ENCODE measurements around the gene RHOBTB3.
"Not testable (repeated sequence)": the region's sequence is repeated elsewhere in the genome, so short reads cannot be mapped to it uniquely, and the experiment has no call there.

RHOBTB3 gene, protein sequence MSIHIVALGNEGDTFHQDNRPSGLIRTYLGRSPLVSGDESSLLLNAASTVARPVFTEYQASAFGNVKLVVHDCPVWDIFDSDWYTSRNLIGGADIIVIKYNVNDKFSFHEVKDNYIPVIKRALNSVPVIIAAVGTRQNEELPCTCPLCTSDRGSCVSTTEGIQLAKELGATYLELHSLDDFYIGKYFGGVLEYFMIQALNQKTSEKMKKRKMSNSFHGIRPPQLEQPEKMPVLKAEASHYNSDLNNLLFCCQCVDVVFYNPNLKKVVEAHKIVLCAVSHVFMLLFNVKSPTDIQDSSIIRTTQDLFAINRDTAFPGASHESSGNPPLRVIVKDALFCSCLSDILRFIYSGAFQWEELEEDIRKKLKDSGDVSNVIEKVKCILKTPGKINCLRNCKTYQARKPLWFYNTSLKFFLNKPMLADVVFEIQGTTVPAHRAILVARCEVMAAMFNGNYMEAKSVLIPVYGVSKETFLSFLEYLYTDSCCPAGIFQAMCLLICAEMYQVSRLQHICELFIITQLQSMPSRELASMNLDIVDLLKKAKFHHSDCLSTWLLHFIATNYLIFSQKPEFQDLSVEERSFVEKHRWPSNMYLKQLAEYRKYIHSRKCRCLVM

GRCh38 chr5:95730730-95731570 is at the start of gene RHOBTB3:
TSS of gene RHOBTB3 (plus strand) at chr5:95731336. CDS start at chr5:95731683, 347 bp downstream.
- DNase-seq (ENCODE audit: low read depth, low spot score) = no peak

GRCh38 chr5:95682891-95683290 is 48.2 kb upstream of the RHOBTB3 start, which contains the start of gene SPATA9:
TSS of gene SPATA9 (minus strand) at chr5:95682991. CDS start at chr5:95682854, 137 bp downstream.
- DNase-seq (ENCODE audit: low read depth, low spot score) = no peak

GRCh38 chr5:95684361-95684760 is 46.8 kb upstream of the RHOBTB3 start:
- no peak for DNase-seq (ENCODE audit: low read depth, low spot score)

DNA sequence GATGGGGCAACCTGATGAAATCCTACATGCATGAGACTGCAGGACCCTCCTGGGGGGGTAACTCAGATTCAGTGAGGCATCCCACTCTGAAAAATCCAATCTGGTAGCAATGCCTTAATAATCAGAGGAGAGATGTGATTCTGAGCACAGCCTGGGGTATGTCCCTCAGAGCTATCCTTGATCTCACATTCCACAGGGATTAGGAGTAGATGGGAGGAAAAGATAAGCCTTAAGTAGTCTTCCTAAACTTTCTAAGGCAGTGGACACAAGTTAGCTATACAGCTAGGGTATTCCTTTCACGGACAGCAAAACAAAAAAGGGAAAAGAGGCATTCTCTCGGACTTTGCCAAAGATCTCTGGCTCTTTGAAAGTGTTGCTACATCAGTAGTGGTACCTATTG is 44.5 kb upstream of the RHOBTB3 start:
- no peak for DNase-seq (ENCODE audit: low read depth, low spot score)

DNA sequence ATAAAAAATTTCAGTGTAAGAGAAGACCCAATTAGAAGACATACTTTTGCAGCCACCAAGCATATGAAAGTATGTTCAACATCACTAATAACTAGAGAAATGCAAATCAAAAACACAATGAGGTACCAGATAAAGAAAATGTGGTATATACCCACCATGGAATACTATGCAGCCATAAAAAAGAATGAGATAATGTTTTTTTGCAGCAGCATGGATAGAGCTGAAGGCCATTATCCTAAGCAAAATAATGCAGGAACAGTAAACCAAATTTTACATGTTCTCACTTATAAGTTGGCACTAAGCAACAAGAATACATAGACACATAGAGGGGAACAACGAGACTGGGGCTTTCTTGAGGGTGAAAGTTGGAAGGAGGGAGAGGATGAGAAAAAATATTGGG is 41.5 kb upstream of the RHOBTB3 start:
- DNase-seq (ENCODE audit: low read depth, low spot score) = no peak

DNA sequence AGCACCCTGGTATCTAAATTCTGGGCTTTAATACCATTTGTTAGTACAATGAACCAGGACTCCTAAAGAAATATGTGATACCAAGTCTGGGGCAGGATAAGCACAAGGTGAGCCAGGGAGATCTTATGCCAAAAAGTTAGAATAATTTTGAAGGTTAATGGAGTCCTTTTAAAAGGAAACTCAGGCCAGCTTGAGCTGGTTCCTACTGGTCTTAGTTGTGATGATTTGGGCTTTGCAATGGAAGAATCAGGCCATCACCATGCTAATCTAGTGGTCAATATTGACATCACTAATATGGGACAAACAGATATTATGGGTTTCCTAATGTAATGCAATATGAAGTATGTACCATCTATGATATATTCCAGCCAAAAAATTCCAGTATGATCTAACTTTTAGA is 40.8 kb upstream of the RHOBTB3 start:
- DNase-seq (ENCODE audit: low read depth, low spot score) = no peak

DNA sequence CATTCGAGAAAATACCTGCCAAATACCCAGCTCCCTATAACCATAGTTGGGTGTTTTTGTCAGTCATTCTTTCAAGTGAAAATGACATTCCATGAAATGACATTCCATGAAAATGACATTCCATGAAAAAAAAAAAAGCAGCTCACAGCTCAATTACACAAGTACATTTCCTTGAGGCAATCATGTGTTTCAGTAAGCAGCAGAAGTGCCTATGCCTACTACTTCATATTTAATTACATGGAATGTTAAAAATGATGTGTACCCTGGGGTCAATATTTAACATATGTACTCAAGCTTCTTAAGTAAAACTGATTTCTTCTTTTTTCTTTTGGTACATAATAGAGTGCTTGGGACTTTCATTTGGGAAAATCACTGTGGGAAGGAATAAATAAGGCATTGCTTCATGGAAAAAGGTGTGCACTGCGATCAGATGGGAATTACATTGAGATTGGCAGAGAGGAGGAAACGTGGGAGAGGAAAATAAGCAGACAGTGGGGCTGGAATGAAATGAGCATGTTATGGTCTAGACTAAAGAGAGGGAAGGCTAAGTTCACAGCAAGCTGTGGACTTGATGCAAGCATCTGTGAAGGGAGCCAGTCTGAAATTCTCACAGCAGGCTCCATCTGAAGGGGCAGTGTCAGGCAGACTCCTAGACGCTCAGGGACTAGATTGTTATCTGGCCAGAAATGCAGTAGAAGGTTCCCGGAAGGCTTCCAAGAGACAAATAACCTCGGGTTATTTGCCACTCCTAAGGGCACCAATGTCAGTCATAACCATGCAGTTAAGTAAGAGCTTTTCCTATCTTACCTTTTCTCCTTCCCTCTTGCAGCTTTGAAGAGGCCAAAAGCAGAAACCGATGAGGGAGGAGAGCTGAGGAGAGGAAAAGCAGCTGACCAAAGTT is 33.1 kb upstream of the RHOBTB3 start:
- DNase-seq (ENCODE audit: low read depth, low spot score) = no peak

DNA sequence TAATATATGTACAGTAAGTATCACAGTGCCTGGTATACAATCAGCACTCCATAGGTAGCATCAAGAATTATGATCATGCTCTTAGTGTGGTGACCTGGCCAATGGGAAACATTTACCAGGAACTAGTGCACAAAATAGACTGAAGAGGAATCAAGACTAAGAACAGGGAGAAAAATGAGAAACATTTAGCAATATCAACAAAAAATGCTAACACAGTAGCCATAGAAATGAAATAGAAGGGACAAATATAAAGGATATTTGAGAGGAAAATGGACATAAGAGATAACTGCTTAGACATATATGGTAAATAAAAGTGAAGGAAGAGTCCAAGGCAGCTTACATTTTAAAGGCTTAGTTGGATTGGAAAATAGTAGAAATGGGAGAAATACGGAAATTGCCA is 31.8 kb upstream of the RHOBTB3 start:
- DNase-seq (ENCODE audit: low read depth, low spot score) = no peak

- DNase-seq (ENCODE audit: low read depth, low spot score) = no peak
Observed at GRCh38 chr5:95701074-95701473, 30.1 kb upstream of the RHOBTB3 start.

DNA sequence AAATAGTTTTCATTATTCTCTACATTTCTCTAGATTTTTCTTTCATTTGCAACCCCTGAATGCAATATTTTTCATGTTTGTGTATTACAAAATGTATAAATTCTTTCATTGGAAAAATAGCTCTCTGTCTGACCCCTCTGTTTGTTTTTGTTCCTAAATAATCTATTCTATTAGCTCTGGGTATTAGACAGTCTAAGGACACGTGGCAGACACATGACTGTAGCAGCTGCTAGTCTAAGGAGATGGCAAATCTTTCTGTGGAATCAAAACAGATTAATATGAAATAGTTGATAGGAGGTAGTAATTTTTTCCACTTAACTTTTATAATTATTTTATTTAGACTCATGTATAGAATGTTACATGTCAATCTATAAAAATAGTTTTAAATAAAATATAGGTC is 27.0 kb upstream of the RHOBTB3 start:
- DNase-seq (ENCODE audit: low read depth, low spot score) = no peak

DNA sequence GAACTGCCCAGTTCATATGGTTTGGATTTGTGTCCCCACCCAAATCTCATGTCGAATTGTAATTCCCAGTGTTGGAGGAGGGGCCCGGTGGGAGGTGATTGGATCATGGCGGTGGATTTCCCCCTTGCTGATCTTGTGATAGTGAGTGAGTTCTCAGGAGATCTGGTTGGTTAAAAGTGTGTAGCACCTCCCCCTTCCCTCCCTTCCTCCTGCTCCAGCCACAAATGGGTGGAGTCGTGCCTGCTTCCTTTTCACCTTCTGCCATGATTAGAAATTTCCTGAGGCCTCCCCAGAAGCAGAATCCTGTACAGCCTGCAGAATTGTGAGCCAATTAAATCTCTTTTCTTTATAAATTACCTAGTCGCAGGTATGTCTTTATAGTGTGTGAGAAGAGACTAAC is 24.9 kb upstream of the RHOBTB3 start:
- not testable (repeated sequence) for DNase-seq (ENCODE audit: low read depth, low spot score)

- DNase-seq (ENCODE audit: low read depth, low spot score) = no peak
Observed at GRCh38 chr5:95707055-95707454, 24.1 kb upstream of the RHOBTB3 start.

DNA sequence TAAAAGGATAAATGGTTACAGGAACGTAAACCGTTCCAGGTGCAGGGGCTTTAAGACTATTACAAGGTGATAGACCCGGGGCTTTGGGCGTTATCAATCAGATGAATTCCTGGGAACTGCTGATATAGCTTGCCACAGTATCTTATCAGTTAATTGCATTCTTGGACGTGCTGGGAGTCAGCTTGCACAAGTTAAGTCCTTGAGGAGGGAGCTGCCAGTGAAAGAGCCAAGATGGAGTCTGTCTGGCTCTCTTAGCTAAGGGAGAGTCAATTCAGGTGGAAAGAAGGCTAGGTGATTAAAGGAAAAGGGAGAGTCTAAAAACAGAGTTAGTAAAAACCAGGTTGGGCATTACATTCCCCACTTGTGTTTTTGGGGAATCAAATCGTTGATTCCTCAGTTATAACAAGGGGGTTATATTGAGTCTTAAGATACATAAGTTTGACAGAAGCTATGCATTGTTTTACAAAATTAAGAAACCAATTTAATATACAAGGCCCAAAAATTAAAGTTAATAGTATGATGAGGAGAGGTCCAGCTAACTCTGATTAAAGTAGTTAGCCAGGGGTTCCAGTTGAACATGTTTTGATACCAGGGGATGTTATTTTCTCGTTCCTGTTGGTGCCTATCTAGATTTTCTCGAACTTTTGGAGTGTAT is 23.5 kb upstream of the RHOBTB3 start:
- not testable (repeated sequence) for DNase-seq (ENCODE audit: low read depth, low spot score)

- DNase-seq (ENCODE audit: low read depth, low spot score) = no peak
Observed at GRCh38 chr5:95708876-95709275, 22.3 kb upstream of the RHOBTB3 start.

GRCh38 chr5:95709967-95710650 is 21.0 kb upstream of the RHOBTB3 start:
- no peak for DNase-seq (ENCODE audit: low read depth, low spot score)

DNA sequence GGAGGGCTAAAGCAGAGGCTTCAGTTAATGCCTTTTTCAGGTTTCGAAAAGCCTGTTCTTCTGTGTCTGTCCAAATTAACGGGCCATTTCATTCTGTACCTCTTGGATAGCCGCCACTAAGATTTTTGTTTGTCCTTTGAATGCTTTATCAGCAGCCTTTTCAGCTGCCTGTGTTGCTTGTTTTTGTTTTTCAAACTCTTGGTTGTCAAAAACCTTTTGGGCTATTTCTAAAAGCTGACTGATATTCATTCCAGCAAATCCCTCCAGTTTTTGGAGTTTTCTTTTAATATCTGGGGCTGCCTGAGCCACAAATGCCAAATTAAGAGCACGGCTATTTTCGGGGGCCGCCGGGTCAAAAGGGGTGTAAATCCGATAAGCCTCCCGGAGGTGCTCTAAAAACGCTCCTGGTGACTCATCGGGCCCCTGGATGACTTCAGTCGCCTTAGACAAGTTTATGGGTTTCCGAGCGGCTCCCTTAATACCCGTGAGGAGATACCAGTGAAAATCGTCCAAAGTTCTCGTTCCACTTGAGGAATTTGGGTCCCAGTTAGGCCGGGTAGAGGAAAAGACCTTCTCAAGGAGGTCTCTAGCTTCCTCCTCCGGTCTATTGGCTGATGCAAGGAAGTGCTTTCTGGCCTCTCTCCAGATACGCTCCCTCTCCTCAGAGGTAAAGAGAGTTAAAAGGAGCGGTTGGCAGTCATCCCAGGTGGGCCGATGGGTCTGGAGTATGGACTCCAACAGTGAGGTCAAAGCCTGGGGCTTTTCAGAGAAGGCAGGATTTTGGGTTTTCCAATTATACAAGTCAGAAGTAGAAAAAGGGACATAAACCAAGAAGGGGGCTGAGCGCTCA is 20.3 kb upstream of the RHOBTB3 start:
- not testable (repeated sequence) for DNase-seq (ENCODE audit: low read depth, low spot score)

DNA sequence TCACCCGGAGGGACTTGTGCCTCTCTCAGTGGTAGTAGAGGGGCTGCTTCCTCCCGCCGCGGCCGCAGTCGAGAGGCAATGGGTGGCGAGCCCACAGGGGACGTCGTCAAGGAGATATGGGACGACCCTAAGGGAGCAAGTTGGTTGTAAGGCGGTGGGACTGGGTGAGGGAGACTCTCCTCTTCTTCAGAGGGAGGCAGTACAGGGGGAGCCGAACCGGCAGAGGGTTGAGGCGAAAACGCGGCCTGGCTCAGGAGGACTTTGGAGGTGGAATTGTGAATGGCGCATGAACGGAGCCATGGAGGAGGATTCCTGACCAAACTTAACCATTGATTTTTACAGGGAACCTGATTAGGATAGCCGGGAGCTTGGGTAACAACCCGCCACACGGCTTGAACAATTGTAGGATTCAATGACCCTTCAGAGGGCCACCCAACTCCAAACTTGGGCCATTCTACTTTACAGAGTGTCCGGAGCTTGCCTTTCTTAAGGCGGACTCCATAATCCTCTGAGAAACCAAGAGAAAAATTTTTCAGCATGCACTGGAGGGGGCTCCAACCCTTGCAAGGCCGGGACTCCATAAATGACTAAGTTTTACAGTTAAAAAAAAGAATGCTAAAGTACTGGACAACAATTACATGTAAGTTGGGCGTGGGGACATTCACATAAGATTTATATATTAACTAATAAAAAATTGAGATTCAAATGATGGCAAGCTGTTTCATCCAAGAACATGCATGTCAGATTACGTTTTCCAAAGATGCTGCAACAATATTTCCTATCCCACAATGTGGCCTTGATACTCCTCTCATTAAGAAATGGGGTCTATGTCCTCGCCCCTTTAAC is 19.4 kb upstream of the RHOBTB3 start:
- no peak for DNase-seq (ENCODE audit: low read depth, low spot score)

- no peak for DNase-seq (ENCODE audit: low read depth, low spot score)
Observed at GRCh38 chr5:95712347-95712958, 18.7 kb upstream of the RHOBTB3 start.
